Suprapubic skin (tissue), 4 donors: ENCODE results near the gene SGTA. TPM values are rescaled to one million over a fixed set of nuclear protein-coding genes. Genes with fewer than 3 reads are reported as not detected.

Experiments
- DNase-seq, 2 donors: peaks; one replicate each; pipeline ENCODE4 v3.0.0-alpha.2; 2019; ENCODE audit warnings: low spot score in 2 of 2
- H3K27ac ChIP-seq: fragments of 200-600 bp; sonication (generic); one replicate; pipeline ENCODE4 v1.5.1; 2019
- H3K27me3 ChIP-seq: fragments of 200-600 bp; sonication (generic); one replicate; pipeline ENCODE4 v1.5.1; 2019
- H3K36me3 ChIP-seq: fragments of 200-600 bp; sonication (generic); one replicate; pipeline ENCODE4 v1.5.1; 2019
- H3K4me1 ChIP-seq: fragments of 200-600 bp; sonication (generic); one replicate; pipeline ENCODE4 v1.5.1; 2019
- H3K4me3 ChIP-seq: fragments of 200-600 bp; sonication (generic); one replicate; pipeline ENCODE4 v1.5.1; 2019; ENCODE audit warnings: mild to moderate bottlenecking
- H3K9me3 ChIP-seq: fragments of 200-600 bp; sonication (generic); one replicate; pipeline ENCODE4 v1.5.1; 2019
- EP300 ChIP-seq: sonication (generic); formaldehyde crosslinking; IDR thresholded peaks from one replicate; pipeline ENCODE4 v1.6.1; 2017; ENCODE audit warnings: antibody characterized with exemption
- POLR2A ChIP-seq, 2 donors: fragments of 450-650 bp; IDR thresholded peaks; one replicate each; pipeline ENCODE4 v1.6.1; 2017; ENCODE audit warnings: antibody characterized with exemption in 2 of 2, mild to moderate bottlenecking in 2 of 2, moderate library complexity in 2 of 2
- POLR2AphosphoS5 ChIP-seq, 3 donors: sonication (generic); formaldehyde crosslinking; IDR thresholded peaks; one replicate each; pipeline ENCODE4 v1.6.1; 2017; ENCODE audit warnings: antibody characterized with exemption in 3 of 3
- WGBS: methylation state at CpG from one replicate; pipeline ENCODE4 v1.1.5; 2018; 5-methylcytosine and 5-hydroxymethylcytosine counted together
- total RNA-seq, 4 donors: library from RNA; depleted of rRNA; stranded (reverse); fragments of >200 nt; gene quantifications; one replicate each; pipeline ENCODE4 v1.1.0, GENCODE V29; 2016
- TF ChIP-seq, protein P1 (sequence below), 2 donors: fragments of 200-600 bp in 1 of 2; fragments of 450-650 bp in 1 of 2; sonication (generic) in 1 of 2; IDR thresholded peaks; one replicate each; pipeline ENCODE4 v1.5.1; 2016 to 2019; ENCODE audit warnings: antibody characterized with exemption in 2 of 2, mild to moderate bottlenecking in 1 of 2, moderate library complexity in 1 of 2

SGTA gene
- total RNA-seq, 4 donors from 2014 or later, result 29.1 to 48.9 (median 40.6) TPM

DNA sequence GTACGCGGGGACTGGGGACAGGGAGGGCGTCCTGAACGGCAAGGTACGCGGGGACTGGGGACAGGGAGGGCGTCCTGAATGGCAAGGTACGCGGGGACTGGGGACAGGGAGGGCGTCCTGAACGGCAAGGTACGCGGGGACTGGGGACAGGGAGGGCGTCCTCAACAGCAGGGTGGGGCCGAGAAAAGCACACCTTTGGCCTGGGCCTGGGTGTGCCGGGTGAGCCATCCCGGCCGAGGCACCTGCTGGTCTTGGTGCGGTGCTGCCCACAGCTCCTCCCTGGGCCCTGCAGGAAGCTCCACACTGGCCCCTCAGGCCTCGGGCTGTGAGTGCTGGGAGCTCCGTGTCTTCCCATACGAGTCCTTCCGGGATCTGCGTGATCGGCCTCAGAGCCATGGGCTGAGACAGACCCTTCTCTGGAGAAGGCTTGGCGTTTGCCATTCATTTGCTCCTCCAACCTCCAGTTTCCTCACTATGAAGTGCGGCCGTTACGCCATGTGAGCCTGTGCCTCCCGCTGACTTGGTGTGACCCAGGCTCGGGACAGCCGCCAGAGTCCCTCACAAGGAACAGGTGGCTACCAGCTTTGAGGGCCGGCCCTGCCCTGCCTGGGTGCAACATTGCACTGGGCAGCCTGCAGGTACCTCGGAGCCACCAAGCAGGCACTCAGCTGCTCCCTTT is 28.8 kb upstream of the SGTA start:
- Histone ChIP-seq H3K36me3 (peaks cover 54% of the 10 kb centered on the region), H3K27ac (no peak overlapping the region), H3K4me3 (no peak overlapping the region), H3K4me1 (no peaks in the 10 kb centered on the region), H3K27me3 (no peaks in the 10 kb centered on the region), H3K9me3 (no peaks in the 10 kb centered on the region)
- 89% methylated on average over 21 of the region's 34 CpGs for WGBS
- no peak for DNase-seq
- TF ChIP-seq EP300 (no peak), POLR2AphosphoS5 (IDR thresholded peaks at IDR 0.05) (no peak), POLR2A (IDR thresholded peaks at IDR 0.05) (no peak)
- TF ChIP-seq, protein P1, sequence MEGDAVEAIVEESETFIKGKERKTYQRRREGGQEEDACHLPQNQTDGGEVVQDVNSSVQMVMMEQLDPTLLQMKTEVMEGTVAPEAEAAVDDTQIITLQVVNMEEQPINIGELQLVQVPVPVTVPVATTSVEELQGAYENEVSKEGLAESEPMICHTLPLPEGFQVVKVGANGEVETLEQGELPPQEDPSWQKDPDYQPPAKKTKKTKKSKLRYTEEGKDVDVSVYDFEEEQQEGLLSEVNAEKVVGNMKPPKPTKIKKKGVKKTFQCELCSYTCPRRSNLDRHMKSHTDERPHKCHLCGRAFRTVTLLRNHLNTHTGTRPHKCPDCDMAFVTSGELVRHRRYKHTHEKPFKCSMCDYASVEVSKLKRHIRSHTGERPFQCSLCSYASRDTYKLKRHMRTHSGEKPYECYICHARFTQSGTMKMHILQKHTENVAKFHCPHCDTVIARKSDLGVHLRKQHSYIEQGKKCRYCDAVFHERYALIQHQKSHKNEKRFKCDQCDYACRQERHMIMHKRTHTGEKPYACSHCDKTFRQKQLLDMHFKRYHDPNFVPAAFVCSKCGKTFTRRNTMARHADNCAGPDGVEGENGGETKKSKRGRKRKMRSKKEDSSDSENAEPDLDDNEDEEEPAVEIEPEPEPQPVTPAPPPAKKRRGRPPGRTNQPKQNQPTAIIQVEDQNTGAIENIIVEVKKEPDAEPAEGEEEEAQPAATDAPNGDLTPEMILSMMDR (IDR thresholded peaks at IDR 0.05), result no peak

DNA sequence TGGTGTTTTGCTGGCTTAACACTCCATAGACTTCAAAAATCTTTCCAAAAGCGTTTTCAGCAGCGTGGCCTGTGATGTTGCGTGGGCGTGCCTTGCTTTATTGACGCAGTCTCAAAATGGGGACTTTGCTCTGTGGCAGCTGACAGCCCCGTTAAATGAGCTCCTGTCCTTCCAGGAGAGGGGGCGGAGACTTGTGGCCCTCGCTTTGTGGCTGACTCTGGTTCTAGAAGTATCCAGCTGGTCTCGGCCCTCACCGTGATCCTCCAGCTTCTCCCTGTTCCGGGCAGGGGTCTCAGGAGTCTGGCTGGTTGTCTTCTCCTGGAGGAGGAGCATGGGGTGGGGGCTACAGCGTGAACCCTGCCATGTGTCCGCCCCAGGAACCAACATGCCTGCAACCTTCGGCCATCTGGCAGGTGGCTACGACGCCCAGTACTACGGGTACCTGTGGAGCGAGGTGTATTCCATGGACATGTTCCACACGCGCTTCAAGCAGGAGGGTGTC is 28.2 kb upstream of the SGTA start:
- Histone ChIP-seq H3K4me1 (no peaks in the 10 kb centered on the region), H3K4me3 (no peak overlapping the region), H3K27ac (no peak overlapping the region), H3K36me3 (peaks cover 56% of the 10 kb centered on the region), H3K27me3 (no peaks in the 10 kb centered on the region), H3K9me3 (no peaks in the 10 kb centered on the region)
- 98% methylated on average over 16 of the region's 20 CpGs for WGBS
- no peak for TF ChIP-seq POLR2A (IDR thresholded peaks at IDR 0.05)
- no peak for TF ChIP-seq POLR2AphosphoS5 (IDR thresholded peaks at IDR 0.05)
- TF ChIP-seq EP300, result no peak
- TF ChIP-seq, protein P1 (IDR thresholded peaks at IDR 0.05), result no peak
- DNase-seq, result no peak

DNA sequence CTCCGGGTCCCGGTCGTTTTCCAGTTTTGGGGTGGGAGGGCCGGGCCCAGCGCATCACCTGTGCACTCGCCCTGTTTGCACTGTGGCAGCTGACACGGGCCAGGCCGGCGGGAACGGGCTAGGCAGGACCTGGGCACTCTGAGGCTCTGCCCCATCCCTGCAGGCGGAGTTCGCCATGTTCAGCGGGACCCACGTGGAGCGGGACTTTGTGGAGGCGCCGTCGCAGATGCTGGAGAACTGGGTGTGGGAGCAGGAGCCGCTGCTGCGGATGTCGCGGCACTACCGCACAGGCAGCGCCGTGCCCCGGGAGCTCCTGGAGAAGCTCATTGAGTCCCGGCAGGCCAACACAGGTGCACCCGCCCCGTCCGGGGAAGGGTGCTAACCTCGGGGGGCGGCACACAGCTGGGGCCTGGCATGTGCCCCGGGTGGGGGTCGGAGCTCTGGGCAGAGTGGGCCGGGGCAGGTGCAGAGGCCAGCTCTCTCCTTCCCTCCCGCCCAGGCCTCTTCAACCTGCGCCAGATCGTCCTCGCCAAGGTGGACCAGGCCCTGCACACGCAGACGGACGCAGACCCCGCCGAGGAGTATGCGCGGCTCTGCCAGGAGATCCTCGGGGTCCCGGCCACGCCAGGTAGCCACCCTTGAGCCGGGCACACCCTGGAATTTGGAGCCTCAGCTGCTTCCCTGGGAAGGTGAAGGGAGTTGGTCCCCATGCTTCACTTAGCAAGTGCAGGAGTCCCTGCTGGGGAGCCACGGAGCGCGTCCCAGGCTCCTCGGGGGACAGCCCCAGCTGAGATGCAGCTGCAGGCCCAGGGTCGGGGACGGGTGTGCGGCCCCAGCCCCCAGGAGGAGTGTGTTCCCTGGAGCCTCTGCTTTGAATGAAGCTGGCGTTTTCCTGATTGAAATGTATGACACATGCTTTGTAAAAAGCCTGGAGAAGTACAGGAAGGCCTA is 27.3 kb upstream of the SGTA start:
- Histone ChIP-seq H3K27me3 (no peaks in the 10 kb centered on the region), H3K27ac (no peak overlapping the region), H3K4me1 (no peaks in the 10 kb centered on the region), H3K36me3 (peaks cover 58% of the 10 kb centered on the region), H3K4me3 (no peak overlapping the region), H3K9me3 (no peaks in the 10 kb centered on the region)
- DNase-seq, result no peak
- 97% methylated on average over 17 of the region's 58 CpGs for WGBS
- TF ChIP-seq POLR2AphosphoS5 (IDR thresholded peaks at IDR 0.05), result no peak
- no peak for TF ChIP-seq EP300
- TF ChIP-seq, protein P1 (IDR thresholded peaks at IDR 0.05), result no peak
- no peak for TF ChIP-seq POLR2A (IDR thresholded peaks at IDR 0.05)

DNA sequence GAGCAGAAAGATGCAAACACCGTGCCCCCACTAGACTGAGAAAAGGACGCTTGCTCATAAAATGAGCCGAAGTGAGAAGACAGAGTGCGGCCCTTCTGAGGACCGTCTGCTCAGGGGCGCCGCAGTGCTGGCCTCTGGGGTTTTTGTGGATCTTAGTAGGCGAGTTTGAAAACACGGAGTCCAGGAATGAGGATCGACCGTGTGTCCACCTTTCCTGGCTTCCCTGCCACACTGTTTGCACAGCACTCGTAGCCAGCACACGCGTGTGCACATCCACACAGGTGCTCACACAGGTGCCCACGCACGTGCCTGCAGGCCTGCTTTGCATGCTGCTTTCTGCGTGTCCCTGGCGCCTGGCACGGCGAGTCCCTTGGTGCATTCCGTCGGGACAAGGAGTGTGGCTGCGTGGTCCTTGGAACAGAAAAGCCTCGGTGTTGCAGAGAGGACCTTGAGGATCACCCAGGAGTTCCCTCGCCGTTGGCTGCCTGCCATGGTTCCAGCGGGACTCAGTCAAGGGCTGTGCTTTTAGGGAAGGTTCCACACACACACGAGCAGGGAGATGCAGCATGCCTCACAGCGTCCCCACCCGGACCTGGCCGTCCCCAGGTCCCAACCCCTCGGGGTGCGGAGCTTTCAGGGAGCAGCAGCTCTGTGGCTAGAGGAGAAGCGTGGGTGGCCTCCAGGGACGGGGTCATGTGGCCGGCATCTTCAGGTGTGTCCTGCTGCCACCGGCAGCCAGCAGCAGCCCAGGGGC is 26.5 kb upstream of the SGTA start:
- H3K4me1 ChIP-seq, result no peaks in the 10 kb centered on the region
- no peaks in the 10 kb centered on the region for H3K9me3 ChIP-seq
- H3K27me3 ChIP-seq, result no peaks in the 10 kb centered on the region
- no peak for DNase-seq
- no peak overlapping the region for H3K27ac ChIP-seq
- TF ChIP-seq EP300 (no peak), POLR2AphosphoS5 (IDR thresholded peaks at IDR 0.05) (no peak), POLR2A (IDR thresholded peaks at IDR 0.05) (no peak)
- TF ChIP-seq, protein P1 (IDR thresholded peaks at IDR 0.05), result no peak
- 87% methylated on average over 21 of the region's 37 CpGs for WGBS
- peaks cover 67% of the 10 kb centered on the region for H3K36me3 ChIP-seq
- H3K4me3 ChIP-seq, result no peak overlapping the region
